Iris pigment epithelial cell (primary cell): ENCODE measurements around the gene LRMDA.
A peak's percentile ranks its signal among the peaks of the same experiment; 100 is the strongest.

Source experiments
- DNase-seq: peaks from one replicate; pipeline ENCODE4 v3.0.0-alpha.2; 2011; ENCODE audit warnings: low read depth

LRMDA gene

GRCh38 chr10:76306856-76307255, 875.4 kb downstream of the LRMDA start:
- peak; percentile 63 for DNase-seq

- DNase-seq: no peak
Observed at GRCh38 chr10:76309070-76309469, 877.6 kb downstream of the LRMDA start.

- peak; percentile 15 for DNase-seq
Observed at GRCh38 chr10:76309741-76310587, 878.5 kb downstream of the LRMDA start.

GRCh38 chr10:76310588-76311080, 879.2 kb downstream of the LRMDA start:
- no peak for DNase-seq

GRCh38 chr10:76311752-76312636, 880.6 kb downstream of the LRMDA start:
- no peak for DNase-seq

GRCh38 chr10:76315240-76315639, 883.8 kb downstream of the LRMDA start:
- no peak for DNase-seq

- no peak for DNase-seq
Observed at GRCh38 chr10:76316234-76316633, 884.8 kb downstream of the LRMDA start.

- no peak for DNase-seq
Observed at GRCh38 chr10:76317078-76317477, 885.7 kb downstream of the LRMDA start.

- no peak for DNase-seq
Observed at GRCh38 chr10:76318211-76318610, 886.8 kb downstream of the LRMDA start.

- no peak for DNase-seq
Observed at GRCh38 chr10:76319661-76320060, 888.2 kb downstream of the LRMDA start.

- no peak for DNase-seq
Observed at GRCh38 chr10:76324283-76324682, 892.9 kb downstream of the LRMDA start.

- DNase-seq: no peak
Observed at GRCh38 chr10:76327441-76327840, 896.0 kb downstream of the LRMDA start.

- no peak for DNase-seq
Observed at GRCh38 chr10:76328348-76328747, 896.9 kb downstream of the LRMDA start.

GRCh38 chr10:76329891-76330575, 898.6 kb downstream of the LRMDA start:
- peak; percentile 37 for DNase-seq

GRCh38 chr10:76331742-76332141, 900.3 kb downstream of the LRMDA start:
- no peak for DNase-seq

- no peak for DNase-seq
Observed at GRCh38 chr10:76333326-76333725, 901.9 kb downstream of the LRMDA start.

- no peak for DNase-seq
Observed at GRCh38 chr10:76333796-76334195, 902.4 kb downstream of the LRMDA start.

- DNase-seq: no peak
Observed at GRCh38 chr10:76334255-76334654, 902.8 kb downstream of the LRMDA start.

- DNase-seq: no peak
Observed at GRCh38 chr10:76336213-76336963, 905.0 kb downstream of the LRMDA start.

GRCh38 chr10:76337641-76338040, 906.2 kb downstream of the LRMDA start:
- DNase-seq: peak; percentile 73

- DNase-seq: no peak
Observed at GRCh38 chr10:76338187-76338586, 906.8 kb downstream of the LRMDA start.
